Effector memory CD4-positive, alpha-beta T cell (primary cell): ENCODE measurements around the gene TRIP12.
A peak's percentile ranks its signal among the peaks of the same experiment; 100 is the strongest.
"Not testable (repeated sequence)": the region's sequence is repeated elsewhere in the genome, so short reads cannot be mapped to it uniquely, and the experiment has no call there.

Experiments used
- DNase-seq, 3 donors: peaks; one replicate each; pipeline ENCODE4 v3.0.0-alpha.2; 2020
- H3K27ac ChIP-seq: 2 replicates; pipeline ENCODE4 v1.7.0; 2013; ENCODE audit warnings: mild to moderate bottlenecking, low read length, moderate library complexity; ENCODE audit not compliant: insufficient read depth, poor library complexity, severe bottlenecking
- H3K27me3 ChIP-seq: replicated peaks from 2 replicates; pipeline ENCODE4 v1.7.0; 2013; ENCODE audit warnings: mild to moderate bottlenecking, low read length; ENCODE audit not compliant: insufficient read depth, control insufficient read depth, poor library complexity, severe bottlenecking
- H3K36me3 ChIP-seq: 2 replicates; pipeline ENCODE4 v1.7.0; 2013; ENCODE audit warnings: mild to moderate bottlenecking, low read length, moderate library complexity; ENCODE audit not compliant: control insufficient read depth, insufficient read depth
- H3K4me1 ChIP-seq: 2 replicates; pipeline ENCODE4 v1.7.0; 2013; ENCODE audit warnings: low read length, mild to moderate bottlenecking; ENCODE audit not compliant: control insufficient read depth, insufficient read depth, poor library complexity, severe bottlenecking
- H3K4me3 ChIP-seq: 2 replicates; pipeline ENCODE4 v1.7.0; 2013; ENCODE audit warnings: low read length, low read depth, mild to moderate bottlenecking; ENCODE audit not compliant: insufficient read depth, poor library complexity, severe bottlenecking
- H3K9me3 ChIP-seq: 2 replicates; pipeline ENCODE4 v1.7.0; 2013; ENCODE audit warnings: mild to moderate bottlenecking, low read length, moderate library complexity; ENCODE audit not compliant: control insufficient read depth
- total RNA-seq, 3 donors: gene quantifications; one replicate each; lab custom pipeline; 2026; lab: John Stamatoyannopoulos, UW

Gene TRIP12
- 170 to 222 (median 191) reads per million in 3 donors for total RNA-seq

- no peaks in the 10 kb centered on the region for H3K36me3 ChIP-seq
- no peaks in the 10 kb centered on the region for H3K9me3 ChIP-seq
- peaks cover 14% of the 10 kb centered on the region for H3K4me1 ChIP-seq
- peak within 1 kb of the TSS; percentile 95 for H3K4me3 ChIP-seq
- H3K27me3 ChIP-seq = no peaks in the 10 kb centered on the region
- DNase-seq = peak; percentile 73 to 89 (median 82)
- H3K27ac ChIP-seq = peak within 1 kb of the TSS; percentile 97
Measured at GRCh38 chr2:229921892-229922448, at the start of gene TRIP12. Gene TRIP12, minus strand, starts transcription at chr2:229922009. Its CDS starts 41,930 bp downstream, at chr2:229880079.

- H3K9me3 ChIP-seq = no peaks in the 10 kb centered on the region
- no peak overlapping the region for H3K27ac ChIP-seq
- H3K4me1 ChIP-seq = no peaks in the 10 kb centered on the region
- no peak overlapping the region for H3K4me3 ChIP-seq
- H3K36me3 ChIP-seq = no peaks in the 10 kb centered on the region
- H3K27me3 ChIP-seq = no peaks in the 10 kb centered on the region
- DNase-seq = no peak
Measured at GRCh38 chr2:229971298-229971790, 49.5 kb upstream of the TRIP12 start.

- H3K9me3 ChIP-seq = no peaks in the 10 kb centered on the region
- no peak for DNase-seq
- no peaks in the 10 kb centered on the region for H3K4me1 ChIP-seq
- no peaks in the 10 kb centered on the region for H3K27me3 ChIP-seq
- no peak overlapping the region for H3K4me3 ChIP-seq
- H3K27ac ChIP-seq = no peak overlapping the region
- H3K36me3 ChIP-seq = no peaks in the 10 kb centered on the region
Measured at GRCh38 chr2:229970406-229970805, 48.6 kb upstream of the TRIP12 start.

- H3K36me3 ChIP-seq = no peaks in the 10 kb centered on the region
- no peak for DNase-seq
- H3K4me1 ChIP-seq = no peaks in the 10 kb centered on the region
- H3K4me3 ChIP-seq = no peak overlapping the region
- H3K27me3 ChIP-seq = no peaks in the 10 kb centered on the region
- no peaks in the 10 kb centered on the region for H3K9me3 ChIP-seq
- H3K27ac ChIP-seq = no peak overlapping the region
Measured at GRCh38 chr2:229969921-229970320, 48.1 kb upstream of the TRIP12 start.

GRCh38 chr2:229963596-229963995 is 41.8 kb upstream of the TRIP12 start:
- H3K9me3 ChIP-seq, H3K27me3 ChIP-seq, H3K27ac ChIP-seq, H3K4me3 ChIP-seq, DNase-seq, H3K4me1 ChIP-seq, H3K36me3 ChIP-seq: not testable (repeated sequence)

GRCh38 chr2:229956491-229956890 is 34.7 kb upstream of the TRIP12 start:
- Histone ChIP-seq H3K27ac (no peak overlapping the region), H3K27me3 (no peaks in the 10 kb centered on the region), H3K9me3 (no peaks in the 10 kb centered on the region), H3K36me3 (no peaks in the 10 kb centered on the region), H3K4me1 (no peaks in the 10 kb centered on the region), H3K4me3 (no peak overlapping the region)
- DNase-seq = no peak

- no peaks in the 10 kb centered on the region for H3K27me3 ChIP-seq
- H3K36me3 ChIP-seq = no peaks in the 10 kb centered on the region
- no peak overlapping the region for H3K4me3 ChIP-seq
- no peak for DNase-seq
- H3K4me1 ChIP-seq = no peaks in the 10 kb centered on the region
- no peaks in the 10 kb centered on the region for H3K9me3 ChIP-seq
- no peak overlapping the region for H3K27ac ChIP-seq
Measured at GRCh38 chr2:229955663-229956062, 33.9 kb upstream of the TRIP12 start.

GRCh38 chr2:229952256-229952835 is 30.5 kb upstream of the TRIP12 start:
- Histone ChIP-seq H3K36me3 (no peaks in the 10 kb centered on the region), H3K27me3 (no peaks in the 10 kb centered on the region), H3K4me1 (no peaks in the 10 kb centered on the region), H3K27ac (no peak overlapping the region), H3K9me3 (no peaks in the 10 kb centered on the region), H3K4me3 (no peak overlapping the region)
- DNase-seq = no peak

GRCh38 chr2:229947544-229947943 is 25.7 kb upstream of the TRIP12 start:
- Histone ChIP-seq H3K36me3 (no peaks in the 10 kb centered on the region), H3K27me3 (no peaks in the 10 kb centered on the region), H3K4me1 (no peaks in the 10 kb centered on the region), H3K4me3 (no peak overlapping the region), H3K27ac (no peak overlapping the region), H3K9me3 (no peaks in the 10 kb centered on the region)
- no peak for DNase-seq

GRCh38 chr2:229945975-229946374 is 24.2 kb upstream of the TRIP12 start:
- no peak overlapping the region for H3K4me3 ChIP-seq
- no peaks in the 10 kb centered on the region for H3K4me1 ChIP-seq
- H3K27me3 ChIP-seq = no peaks in the 10 kb centered on the region
- no peak for DNase-seq
- no peaks in the 10 kb centered on the region for H3K9me3 ChIP-seq
- H3K36me3 ChIP-seq = no peaks in the 10 kb centered on the region
- H3K27ac ChIP-seq = no peak overlapping the region
